ENCODE data around the gene NEU2.

Gene NEU2

GRCh38 chr2:233080836-233081229 is 48.4 kb downstream of the NEU2 start:
- no peak for DNase-seq

DNA sequence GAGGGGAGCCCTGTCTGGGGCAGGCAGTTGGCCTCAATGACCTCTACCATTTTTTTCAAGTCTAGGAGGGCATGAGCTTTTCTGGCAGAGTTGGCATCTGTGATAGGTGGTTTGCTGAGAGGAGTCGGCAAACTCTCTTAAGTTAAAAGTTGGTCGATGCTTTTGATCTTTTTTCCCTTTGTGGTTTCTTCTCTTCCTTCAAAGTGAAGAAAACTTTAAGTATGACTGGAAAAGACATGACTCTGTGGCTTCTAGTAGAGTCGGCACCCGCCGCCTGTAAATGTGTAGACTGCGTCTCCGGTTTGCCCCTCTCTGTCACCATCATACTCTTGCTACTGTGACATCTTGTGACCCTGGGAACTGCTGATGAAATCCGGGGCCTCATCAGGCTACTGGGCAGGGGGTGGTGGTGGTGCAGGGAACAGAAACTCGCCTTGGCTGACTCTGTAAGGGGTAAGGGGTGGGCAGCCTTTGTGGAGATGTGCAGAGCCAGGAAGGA is 48.8 kb downstream of the NEU2 start:
- DNase-seq: no peak

DNA sequence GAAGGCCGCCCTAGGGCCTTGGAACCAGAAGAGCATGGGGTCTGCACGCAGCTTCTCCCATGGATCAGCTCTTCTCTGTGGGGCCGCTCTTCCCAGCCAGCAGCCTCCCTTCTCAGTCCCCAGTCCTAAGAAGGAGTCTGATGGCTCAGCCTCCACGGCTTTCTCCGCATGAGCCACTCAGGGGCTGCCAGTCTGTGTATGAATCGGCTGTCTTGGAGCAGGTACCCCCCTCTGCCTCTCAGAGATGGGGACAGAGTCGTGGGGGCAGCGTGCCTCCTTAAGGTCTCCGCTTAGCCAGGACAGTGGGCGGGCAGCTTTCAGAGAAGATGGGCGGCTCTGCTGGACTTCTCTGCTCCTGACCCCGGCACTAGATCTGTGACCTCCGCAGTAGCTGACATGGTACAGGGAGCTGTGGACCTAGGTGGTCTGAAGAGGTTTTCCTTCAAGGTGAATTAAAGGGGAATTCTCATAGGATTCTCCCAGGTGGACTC is 49.3 kb downstream of the NEU2 start:
- no peak for DNase-seq

DNA sequence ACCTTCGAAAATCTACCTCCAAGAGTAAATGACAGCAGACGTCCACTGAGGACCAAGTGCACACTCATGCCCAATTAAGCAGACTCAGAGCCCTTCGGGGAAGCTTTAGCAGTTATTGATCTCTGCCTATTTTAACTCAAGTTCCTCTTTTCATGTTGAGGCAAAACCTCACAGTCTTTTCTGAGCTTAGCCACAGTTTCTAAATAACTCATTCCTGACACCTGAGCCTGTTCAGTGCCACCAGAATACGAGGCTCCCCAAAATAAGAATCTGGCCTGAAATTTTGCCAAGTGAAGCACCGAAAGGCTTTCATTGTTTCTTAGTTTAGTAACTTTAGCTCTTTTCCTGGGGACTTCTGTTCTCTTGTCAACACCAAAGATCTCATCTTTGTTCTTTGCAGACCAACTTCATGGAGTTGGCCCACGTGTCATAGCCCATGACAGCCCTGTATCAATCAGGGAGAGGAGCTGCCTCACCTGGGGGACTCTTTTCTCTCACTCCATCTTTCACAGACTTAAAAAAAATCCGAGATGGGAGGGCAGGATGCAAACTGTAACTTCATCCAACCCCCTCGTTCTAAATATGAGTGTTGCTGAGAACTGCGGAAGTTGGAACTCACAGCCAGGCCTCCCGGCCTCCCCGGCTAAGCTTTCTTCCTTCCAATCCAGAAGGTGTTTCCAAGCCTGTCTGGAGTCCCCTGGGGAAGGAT is 49.9 kb downstream of the NEU2 start:
- peak; percentile 56 for DNase-seq

DNA sequence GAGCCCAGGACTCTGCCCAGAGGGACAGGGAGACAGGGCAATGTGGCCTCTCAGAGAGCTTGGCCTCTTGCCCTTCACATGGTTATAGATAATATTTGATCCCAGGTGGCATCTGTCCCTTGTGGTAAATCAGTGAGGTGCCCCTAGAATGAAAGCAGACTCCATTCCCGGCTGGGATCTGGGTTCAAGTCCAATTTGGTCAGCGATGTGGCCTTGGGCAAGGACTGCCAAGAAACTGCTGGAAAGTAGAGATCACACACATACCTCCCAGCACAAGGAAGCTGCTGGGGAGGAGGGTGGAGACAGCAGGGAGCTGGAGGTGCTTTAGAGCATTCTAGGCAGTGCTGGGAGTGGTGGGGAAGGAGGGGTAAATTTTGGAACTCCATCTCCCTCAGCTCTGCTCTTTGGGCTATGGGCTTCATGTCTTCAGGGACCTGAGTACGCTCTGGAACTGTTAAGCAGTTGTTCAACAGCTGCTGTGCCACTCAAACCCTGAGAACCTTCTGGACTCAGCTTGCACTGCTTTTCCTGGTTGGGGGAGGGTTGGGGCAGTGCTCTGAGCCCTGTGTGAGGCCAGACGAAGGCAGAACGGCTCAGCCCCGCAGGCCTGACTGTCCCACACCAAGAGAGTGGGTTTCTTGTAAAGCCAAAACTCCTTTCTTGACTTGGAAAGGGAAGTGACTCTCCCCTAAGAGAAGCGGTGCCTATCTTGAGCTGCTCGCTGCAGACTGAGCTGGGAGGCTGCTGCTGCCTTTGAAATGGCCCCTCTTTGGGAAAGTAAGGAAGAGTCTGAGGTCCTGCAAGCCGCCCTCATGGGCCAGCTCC is 50.7 kb downstream of the NEU2 start:
- DNase-seq: peak; percentile 64

GRCh38 chr2:233083782-233084181 is 51.3 kb downstream of the NEU2 start:
- DNase-seq: no peak

DNA sequence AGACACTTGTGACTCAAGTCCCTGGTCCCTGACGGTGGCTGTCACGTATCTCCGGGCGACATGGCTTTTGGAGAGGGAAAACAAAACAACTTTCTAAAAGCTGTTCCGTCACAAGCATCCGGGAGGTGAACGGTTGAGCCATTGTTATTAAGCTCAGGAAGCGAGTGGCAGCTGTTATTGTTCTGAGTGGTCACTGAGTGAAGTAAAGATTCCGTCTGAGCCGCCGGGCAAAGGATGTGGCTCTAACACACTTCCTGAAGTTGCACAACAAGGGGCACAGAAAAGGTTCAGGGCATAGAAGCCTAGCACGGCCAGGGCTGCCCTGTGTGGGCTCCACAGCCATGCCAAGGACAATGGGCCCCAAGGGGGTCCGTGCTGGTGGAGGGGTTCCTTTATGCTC is 52.0 kb downstream of the NEU2 start:
- peak; percentile 81 for DNase-seq
